ENCODE results near the gene XPR1.

Gene XPR1

GRCh38 chr1:180887841-180888240 is 256.0 kb downstream of the XPR1 start:
- Histone ChIP-seq H3K27me3 (ENCODE audit: control insufficient read depth, insufficient read depth, low read length) (no peaks in the 10 kb centered on the region), H3K9ac (no peak overlapping the region), H3K36me3 (ENCODE audit: control insufficient read depth, insufficient read depth, low read length) (no peaks in the 10 kb centered on the region), H3K4me3 (ENCODE audit: low read depth, low read length) (no peak overlapping the region), H3K79me2 (no peaks in the 10 kb centered on the region), H3K4me2 (ENCODE audit: low read length) (no peak overlapping the region), H3K27ac (no peak overlapping the region), H3K9me3 (ENCODE audit: control insufficient read depth, low read length) (no peaks in the 10 kb centered on the region), H3K4me1 (no peaks in the 10 kb centered on the region), H2AFZ (no peak overlapping the region)
- TF ChIP-seq CTCF (IDR thresholded peaks at IDR 0.05): no peak

GRCh38 chr1:180888870-180889269 is 257.0 kb downstream of the XPR1 start:
- no peak overlapping the region for H3K4me2 ChIP-seq (ENCODE audit: low read length)
- no peaks in the 10 kb centered on the region for H3K27me3 ChIP-seq (ENCODE audit: control insufficient read depth, insufficient read depth, low read length)
- H3K4me1 ChIP-seq: no peaks in the 10 kb centered on the region
- no peak overlapping the region for H3K4me3 ChIP-seq (ENCODE audit: low read depth, low read length)
- no peak overlapping the region for H3K27ac ChIP-seq
- TF ChIP-seq CTCF (IDR thresholded peaks at IDR 0.05): no peak
- H3K9me3 ChIP-seq (ENCODE audit: control insufficient read depth, low read length): no peaks in the 10 kb centered on the region
- H2AFZ ChIP-seq: no peak overlapping the region
- no peaks in the 10 kb centered on the region for H3K36me3 ChIP-seq (ENCODE audit: control insufficient read depth, insufficient read depth, low read length)
- no peak overlapping the region for H3K9ac ChIP-seq
- H3K79me2 ChIP-seq: no peaks in the 10 kb centered on the region

GRCh38 chr1:180889325-180889724 is 257.5 kb downstream of the XPR1 start:
- Histone ChIP-seq H3K4me1 (no peaks in the 10 kb centered on the region), H3K36me3 (ENCODE audit: control insufficient read depth, insufficient read depth, low read length) (no peaks in the 10 kb centered on the region), H3K27ac (no peak overlapping the region), H3K4me3 (ENCODE audit: low read depth, low read length) (no peak overlapping the region), H3K27me3 (ENCODE audit: control insufficient read depth, insufficient read depth, low read length) (no peaks in the 10 kb centered on the region), H3K9me3 (ENCODE audit: control insufficient read depth, low read length) (no peaks in the 10 kb centered on the region), H3K79me2 (no peaks in the 10 kb centered on the region), H3K9ac (no peak overlapping the region), H3K4me2 (ENCODE audit: low read length) (no peak overlapping the region), H2AFZ (no peak overlapping the region)
- no peak for TF ChIP-seq CTCF (IDR thresholded peaks at IDR 0.05)

- Histone ChIP-seq H3K4me1 (no peaks in the 10 kb centered on the region), H3K9ac (no peak overlapping the region), H3K27ac (no peak overlapping the region), H2AFZ (no peak overlapping the region), H3K4me2 (ENCODE audit: low read length) (no peak overlapping the region), H3K4me3 (ENCODE audit: low read depth, low read length) (no peak overlapping the region), H3K9me3 (ENCODE audit: control insufficient read depth, low read length) (no peaks in the 10 kb centered on the region), H3K27me3 (ENCODE audit: control insufficient read depth, insufficient read depth, low read length) (no peaks in the 10 kb centered on the region), H3K79me2 (no peaks in the 10 kb centered on the region), H3K36me3 (ENCODE audit: control insufficient read depth, insufficient read depth, low read length) (no peaks in the 10 kb centered on the region)
- TF ChIP-seq CTCF (IDR thresholded peaks at IDR 0.05): no peak
Observed at GRCh38 chr1:180892272-180892671, 260.4 kb downstream of the XPR1 start.

GRCh38 chr1:180892675-180893074 is 260.9 kb downstream of the XPR1 start:
- no peak overlapping the region for H3K27ac ChIP-seq

More at GRCh38 chr1:180892675-180893074, 260.9 kb downstream of the XPR1 start:
- TF ChIP-seq CTCF (IDR thresholded peaks at IDR 0.05): no peak
- H3K27me3 ChIP-seq (ENCODE audit: control insufficient read depth, insufficient read depth, low read length): no peaks in the 10 kb centered on the region
- no peak overlapping the region for H3K4me3 ChIP-seq (ENCODE audit: low read depth, low read length)
- no peak overlapping the region for H2AFZ ChIP-seq
- no peaks in the 10 kb centered on the region for H3K36me3 ChIP-seq (ENCODE audit: control insufficient read depth, insufficient read depth, low read length)
- H3K9ac ChIP-seq: no peak overlapping the region
- H3K79me2 ChIP-seq: no peaks in the 10 kb centered on the region
- H3K4me2 ChIP-seq (ENCODE audit: low read length): no peak overlapping the region
- H3K4me1 ChIP-seq: no peaks in the 10 kb centered on the region
- H3K9me3 ChIP-seq (ENCODE audit: control insufficient read depth, low read length): no peaks in the 10 kb centered on the region
